HG02840 (cell line): ENCODE measurements around the gene MRPL22.
"Not testable (repeated sequence)": the region's sequence is repeated elsewhere in the genome, so short reads cannot be mapped to it uniquely, and the experiment has no call there.

Experiments used
- ATAC-seq: cut with Tn5 transposase; IDR thresholded peaks from one replicate; pipeline ENCODE4 v1.9.1; 2021; ENCODE audit warnings: mild to moderate bottlenecking, moderate library complexity, moderate number of reproducible peaks; ENCODE audit not compliant: unreplicated experiment, low FRiP score

The MRPL22 gene

GRCh38 chr5:154986151-154986550, 45.3 kb downstream of the MRPL22 start:
- ATAC-seq: no peak

GRCh38 chr5:154989626-154990025, 48.8 kb downstream of the MRPL22 start:
- no peak for ATAC-seq

GRCh38 chr5:154993461-154993860, 52.6 kb downstream of the MRPL22 start:
- no peak for ATAC-seq

- ATAC-seq: no peak
Observed at GRCh38 chr5:154995679-154996078, 54.8 kb downstream of the MRPL22 start.

GRCh38 chr5:154997746-154998145, 56.9 kb downstream of the MRPL22 start:
- no peak for ATAC-seq

- ATAC-seq: no peak
Observed at GRCh38 chr5:154999865-155000264, 59.0 kb downstream of the MRPL22 start.

DNA sequence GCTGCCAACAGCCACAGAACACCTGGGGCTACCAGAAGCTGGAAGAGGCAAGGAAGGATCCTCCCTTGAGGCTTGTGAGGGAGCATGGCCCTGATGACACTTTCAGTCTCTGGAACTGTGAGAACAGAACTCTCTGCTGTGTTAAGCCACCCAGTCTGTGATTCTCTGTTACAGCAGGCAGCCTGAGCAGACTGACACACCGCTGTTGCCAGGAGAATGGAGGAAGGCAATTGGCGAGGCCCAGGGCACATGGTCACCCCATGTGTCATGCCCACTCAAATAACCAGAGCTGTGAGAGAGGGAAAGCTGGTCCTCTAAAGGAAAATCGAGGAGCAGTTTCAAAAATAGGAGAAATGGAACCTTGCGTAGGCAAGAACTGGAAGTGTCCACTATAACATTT, 60.6 kb downstream of the MRPL22 start:
- no peak for ATAC-seq

GRCh38 chr5:155002722-155003121, 61.8 kb downstream of the MRPL22 start:
- not testable (repeated sequence) for ATAC-seq

DNA sequence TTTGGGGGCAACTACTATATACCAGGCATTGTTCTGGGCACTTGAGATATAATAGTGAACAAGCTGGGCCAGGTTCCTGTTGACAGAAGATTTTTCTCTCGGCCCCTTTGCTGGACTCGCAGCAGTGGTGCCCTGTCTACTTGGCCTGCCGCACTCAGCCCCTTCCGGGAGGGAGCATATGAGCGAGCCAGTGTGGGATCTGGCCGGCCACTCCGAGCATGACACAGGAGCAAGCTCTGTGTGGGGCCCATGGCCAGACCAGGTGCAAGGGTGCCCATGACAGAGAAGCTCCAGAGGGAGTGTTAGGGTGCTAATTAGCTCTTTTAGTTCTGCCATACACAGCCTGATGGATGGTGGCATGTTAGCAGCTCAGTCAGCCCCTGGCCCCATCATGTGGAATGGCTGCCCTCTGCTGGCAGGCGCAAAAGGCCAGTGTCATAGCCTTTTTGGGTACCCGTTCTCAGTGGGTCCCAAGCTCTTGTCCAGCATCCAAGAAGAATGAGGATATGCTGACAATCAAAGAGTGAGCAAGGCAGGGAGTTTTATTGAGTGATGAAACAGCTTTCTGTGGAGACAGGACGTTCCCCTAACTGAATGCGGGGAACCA, 63.4 kb downstream of the MRPL22 start:
- no peak for ATAC-seq

DNA sequence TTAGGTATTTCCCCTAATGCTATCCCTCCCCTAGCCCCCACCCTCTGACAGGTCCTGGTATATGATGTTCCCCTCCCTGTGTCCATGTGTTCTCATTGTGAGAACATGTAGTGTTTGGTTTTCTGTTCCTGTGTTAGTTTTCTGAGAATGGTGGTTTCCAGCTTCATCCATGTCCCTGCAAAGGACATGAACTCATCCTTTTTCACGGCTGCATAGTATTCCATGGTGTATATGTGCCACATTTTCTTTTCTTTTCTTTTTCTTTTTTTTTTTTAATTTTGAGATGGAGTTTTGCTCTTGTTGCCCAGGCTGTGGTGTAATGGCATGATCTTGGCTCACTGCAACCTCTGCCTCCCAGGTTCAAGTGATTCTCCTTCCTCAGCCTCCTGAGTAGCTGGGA, 65.4 kb downstream of the MRPL22 start:
- ATAC-seq: not testable (repeated sequence)

DNA sequence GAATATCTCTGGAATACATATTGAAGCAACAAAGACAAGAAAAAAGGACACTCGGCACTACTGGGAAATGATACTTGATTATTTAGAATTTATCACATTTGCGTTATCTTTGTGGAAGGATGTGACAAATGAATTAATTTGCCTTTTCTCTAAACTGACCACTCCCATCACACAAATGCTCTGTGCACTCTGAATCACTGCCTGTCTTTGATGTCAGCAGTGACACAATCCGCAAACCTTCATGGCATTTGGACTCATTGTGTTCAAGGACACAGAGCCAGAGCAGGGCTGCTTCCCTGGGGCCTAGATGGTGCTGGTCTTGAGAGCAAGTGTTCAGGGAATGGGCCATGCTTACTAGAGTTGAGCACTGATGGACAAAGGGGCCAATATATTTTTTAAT, 67.8 kb downstream of the MRPL22 start:
- ATAC-seq: no peak

- no peak for ATAC-seq
Observed at GRCh38 chr5:155010881-155011280, 70.0 kb downstream of the MRPL22 start.

- ATAC-seq: no peak
Observed at GRCh38 chr5:155013526-155013925, 72.7 kb downstream of the MRPL22 start, which contains the start of gene KIF4B. Gene KIF4B (plus strand): TSS chr5:155013755. CDS start chr5:155013860, 105 bp downstream.

- no peak for ATAC-seq
Observed at GRCh38 chr5:155015239-155015638, 74.4 kb downstream of the MRPL22 start.

DNA sequence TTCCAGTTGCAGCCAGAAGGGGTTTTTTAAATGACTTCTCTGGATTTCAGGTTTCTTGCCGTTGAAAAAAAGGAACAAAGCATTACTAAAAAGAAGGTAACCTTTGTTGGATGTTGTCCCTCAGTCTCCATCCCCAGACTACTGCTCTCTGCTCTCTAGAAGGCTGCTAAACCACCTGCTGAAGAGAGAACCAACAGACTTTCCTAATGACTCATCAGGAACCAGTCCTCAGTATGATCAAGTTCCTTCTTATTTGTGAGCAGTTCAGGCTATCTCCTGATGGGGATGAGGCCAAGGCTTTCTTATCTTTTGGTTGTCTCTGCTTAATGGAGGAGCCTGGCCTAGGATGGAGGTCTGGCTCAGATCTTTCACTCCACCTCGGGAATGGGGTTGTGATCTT, 76.7 kb downstream of the MRPL22 start:
- peak; percentile 93 for ATAC-seq
